Stimulated activated naive CD4-positive, alpha-beta T cell treated with Interleukin-2 at 50 U/mL for 16 hours (primary cell): ENCODE results near the gene P3H2.
"Not testable (repeated sequence)": the region's sequence is repeated elsewhere in the genome, so short reads cannot be mapped to it uniquely, and the experiment has no call there.

Experiments used
- DNase-seq: peaks from one replicate; lab custom pipeline; 2025; lab: John Stamatoyannopoulos, UW

The P3H2 gene

GRCh38 chr3:190086191-190086590, 34.5 kb downstream of the P3H2 start:
- no peak for DNase-seq

GRCh38 chr3:190084983-190085382, 35.7 kb downstream of the P3H2 start:
- DNase-seq = no peak

GRCh38 chr3:190083635-190084034, 37.1 kb downstream of the P3H2 start:
- DNase-seq = no peak

- DNase-seq = no peak
Observed at GRCh38 chr3:190081389-190081788, 39.3 kb downstream of the P3H2 start.

GRCh38 chr3:190079173-190079572, 41.5 kb downstream of the P3H2 start:
- DNase-seq = not testable (repeated sequence)

- no peak for DNase-seq
Observed at GRCh38 chr3:190077395-190078045, 43.2 kb downstream of the P3H2 start.

GRCh38 chr3:190076601-190077394, 43.9 kb downstream of the P3H2 start:
- DNase-seq = no peak

GRCh38 chr3:190076136-190076535, 44.6 kb downstream of the P3H2 start:
- DNase-seq = no peak

DNA sequence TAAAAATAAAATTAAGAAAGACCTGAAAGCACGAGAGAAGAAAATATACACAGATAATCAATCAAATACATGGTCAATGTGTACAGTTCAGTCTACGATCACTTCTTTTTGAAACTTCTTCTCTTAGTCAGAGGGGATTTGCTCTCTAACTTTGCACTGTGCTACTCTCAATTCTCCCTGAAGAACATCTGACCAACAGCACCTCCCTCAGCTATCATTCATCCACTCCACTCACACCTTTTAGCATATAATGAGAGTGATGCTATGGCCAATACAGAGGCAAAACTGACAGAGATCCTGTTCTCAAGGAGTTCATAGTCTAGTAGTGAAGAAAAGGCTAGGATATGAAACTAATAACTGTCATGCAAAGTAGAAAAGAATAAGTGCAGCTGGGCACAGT, 45.9 kb downstream of the P3H2 start:
- DNase-seq = no peak

GRCh38 chr3:190073264-190074008, 47.3 kb downstream of the P3H2 start:
- no peak for DNase-seq

GRCh38 chr3:190072856-190073255, 47.8 kb downstream of the P3H2 start:
- no peak for DNase-seq

DNA sequence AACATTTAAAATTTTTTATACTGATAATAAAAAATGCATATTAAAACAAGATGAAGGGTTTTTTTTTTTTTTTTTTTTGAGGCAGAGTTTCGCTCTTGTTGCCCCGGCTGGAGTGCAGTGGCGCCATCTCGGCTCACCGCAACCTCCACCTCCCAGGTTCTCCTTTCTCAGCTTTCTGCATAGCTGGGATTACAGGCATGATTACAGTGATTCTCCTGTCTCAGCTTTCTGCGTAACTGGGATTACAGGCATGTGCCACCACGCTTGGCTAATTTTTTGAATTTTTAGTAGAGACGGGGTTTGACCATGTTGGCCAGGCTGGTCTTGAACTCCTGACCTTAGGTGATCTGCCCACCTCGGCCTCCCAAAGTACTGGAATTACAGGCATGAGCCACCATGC, 48.8 kb downstream of the P3H2 start:
- not testable (repeated sequence) for DNase-seq

DNA sequence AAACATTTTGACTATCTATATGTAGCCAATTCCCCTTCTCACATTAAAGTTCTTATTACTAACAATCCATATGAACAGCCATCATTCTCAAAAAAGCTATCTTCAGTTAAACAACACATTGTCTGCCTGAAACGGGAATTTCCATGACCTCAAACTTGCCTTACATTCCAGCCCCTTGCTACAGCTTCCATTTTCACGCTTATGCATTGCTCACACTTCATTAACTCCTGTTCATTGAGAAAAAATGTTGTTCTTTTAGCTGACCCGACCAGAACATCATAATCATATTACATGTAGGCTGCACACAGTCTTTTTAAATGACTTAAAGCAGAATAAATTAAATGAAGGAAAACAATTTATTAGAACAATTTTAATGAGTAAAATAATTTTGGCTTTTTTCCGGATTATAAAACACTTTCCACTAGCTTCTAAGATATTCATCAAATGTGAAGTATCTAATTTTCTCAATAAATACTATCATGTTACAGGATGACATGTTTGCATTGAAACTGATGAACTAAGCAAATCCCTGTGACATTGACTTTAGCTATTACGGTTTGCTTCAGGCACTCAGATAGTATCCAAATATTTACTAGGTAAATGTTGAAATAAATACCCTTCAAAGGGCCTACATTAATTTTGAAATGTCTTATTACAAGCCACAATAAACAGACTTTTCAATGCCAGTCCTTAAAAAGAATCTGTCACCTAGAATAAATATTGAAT, 49.9 kb downstream of the P3H2 start:
- DNase-seq = no peak

GRCh38 chr3:190065204-190065603, 55.5 kb downstream of the P3H2 start:
- no peak for DNase-seq

DNA sequence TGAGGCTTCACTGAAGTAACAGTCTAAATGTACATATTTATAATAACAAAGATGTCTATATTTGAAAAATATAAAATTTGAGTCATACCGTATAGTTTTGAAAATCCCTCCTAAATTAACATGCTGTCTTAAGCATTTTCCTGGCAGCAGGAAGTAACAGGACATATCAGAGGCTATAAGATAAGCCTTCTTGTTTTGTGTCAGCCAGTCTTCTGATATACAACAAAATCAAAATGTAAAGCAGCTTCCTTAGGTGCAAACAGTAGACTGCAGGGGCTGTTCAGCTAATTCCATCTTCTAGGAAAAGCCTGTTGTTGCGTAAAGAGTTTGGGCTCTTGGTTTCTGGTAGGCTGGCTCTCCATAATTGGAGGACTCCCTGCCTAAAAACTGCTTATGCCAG, 56.0 kb downstream of the P3H2 start:
- no peak for DNase-seq

DNA sequence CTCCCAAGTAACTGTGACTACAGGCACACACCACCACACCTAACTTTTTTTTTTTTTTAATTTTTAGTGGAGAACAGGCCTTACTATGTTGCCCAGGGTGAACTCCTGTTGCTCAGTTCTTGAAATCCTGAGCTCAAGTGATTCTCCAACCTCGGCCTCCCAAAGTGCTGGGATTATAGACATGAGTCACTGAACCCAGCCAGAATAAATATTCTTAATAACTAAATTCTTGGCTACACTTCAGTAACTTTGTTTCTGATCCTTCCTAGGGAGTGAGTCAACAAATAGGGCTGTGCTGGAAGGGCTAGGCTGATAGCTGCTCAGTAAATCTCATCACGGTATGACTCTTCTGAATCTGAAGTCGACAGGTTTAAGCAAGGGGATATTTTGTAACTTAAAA, 56.6 kb downstream of the P3H2 start:
- no peak for DNase-seq

GRCh38 chr3:190063490-190063889, 57.2 kb downstream of the P3H2 start:
- DNase-seq = no peak

- DNase-seq = no peak
Observed at GRCh38 chr3:190060192-190060775, 60.4 kb downstream of the P3H2 start.

GRCh38 chr3:190059242-190059590, 61.5 kb downstream of the P3H2 start:
- DNase-seq = no peak

GRCh38 chr3:190058521-190059241, 62.0 kb downstream of the P3H2 start:
- no peak for DNase-seq

- DNase-seq = no peak
Observed at GRCh38 chr3:190056742-190057141, 64.0 kb downstream of the P3H2 start.
